ENCODE measurements around the gene PID1. TPM values are rescaled to one million over a fixed set of nuclear protein-coding genes. Genes with fewer than 3 reads are reported as not detected.

PID1 gene
- total RNA-seq, 4 donors from 2014 or later, result 1.0 to 33.0 (median 8.4) TPM

DNA sequence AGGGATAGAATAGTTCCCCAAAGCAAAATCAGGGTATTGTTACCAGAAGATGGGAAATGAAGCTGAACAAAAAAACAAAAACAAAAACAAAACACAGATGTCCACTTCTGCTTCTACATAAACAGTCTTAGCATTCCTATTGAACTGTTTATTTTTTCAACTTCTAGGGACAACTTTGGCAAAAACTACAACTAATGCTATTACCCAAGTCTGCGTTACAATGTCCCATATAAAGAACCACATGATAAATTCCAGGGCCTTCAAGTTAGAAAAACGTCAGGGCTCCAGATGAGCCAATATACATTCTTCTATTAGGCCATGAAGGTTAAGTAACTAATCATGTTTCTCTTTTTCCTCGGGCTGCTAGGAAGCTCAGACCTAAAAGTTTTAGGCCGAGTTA, 16.9 kb downstream of the PID1 start:
- TF ChIP-seq, protein P1, sequence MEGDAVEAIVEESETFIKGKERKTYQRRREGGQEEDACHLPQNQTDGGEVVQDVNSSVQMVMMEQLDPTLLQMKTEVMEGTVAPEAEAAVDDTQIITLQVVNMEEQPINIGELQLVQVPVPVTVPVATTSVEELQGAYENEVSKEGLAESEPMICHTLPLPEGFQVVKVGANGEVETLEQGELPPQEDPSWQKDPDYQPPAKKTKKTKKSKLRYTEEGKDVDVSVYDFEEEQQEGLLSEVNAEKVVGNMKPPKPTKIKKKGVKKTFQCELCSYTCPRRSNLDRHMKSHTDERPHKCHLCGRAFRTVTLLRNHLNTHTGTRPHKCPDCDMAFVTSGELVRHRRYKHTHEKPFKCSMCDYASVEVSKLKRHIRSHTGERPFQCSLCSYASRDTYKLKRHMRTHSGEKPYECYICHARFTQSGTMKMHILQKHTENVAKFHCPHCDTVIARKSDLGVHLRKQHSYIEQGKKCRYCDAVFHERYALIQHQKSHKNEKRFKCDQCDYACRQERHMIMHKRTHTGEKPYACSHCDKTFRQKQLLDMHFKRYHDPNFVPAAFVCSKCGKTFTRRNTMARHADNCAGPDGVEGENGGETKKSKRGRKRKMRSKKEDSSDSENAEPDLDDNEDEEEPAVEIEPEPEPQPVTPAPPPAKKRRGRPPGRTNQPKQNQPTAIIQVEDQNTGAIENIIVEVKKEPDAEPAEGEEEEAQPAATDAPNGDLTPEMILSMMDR (IDR thresholded peaks at IDR 0.05), result no peak
- TF ChIP-seq POLR2A (IDR thresholded peaks at IDR 0.05), result no peak
- WGBS, 2 donors, result 44 to 59% methylated on average over 4 of the region's 4 CpGs
- intact Hi-C loops (cut with DNase I), result no loop called here
- Histone ChIP-seq H3K27me3 (no peaks in the 10 kb centered on the region), H3K36me3 (no peaks in the 10 kb centered on the region), H3K4me1 (no peaks in the 10 kb centered on the region), H3K4me3 (no peak overlapping the region), H3K27ac (peak overlapping the region in 1 of 4 donors; percentile 18), H3K9me3 (no peaks in the 10 kb centered on the region)
- no peak for DNase-seq

DNA sequence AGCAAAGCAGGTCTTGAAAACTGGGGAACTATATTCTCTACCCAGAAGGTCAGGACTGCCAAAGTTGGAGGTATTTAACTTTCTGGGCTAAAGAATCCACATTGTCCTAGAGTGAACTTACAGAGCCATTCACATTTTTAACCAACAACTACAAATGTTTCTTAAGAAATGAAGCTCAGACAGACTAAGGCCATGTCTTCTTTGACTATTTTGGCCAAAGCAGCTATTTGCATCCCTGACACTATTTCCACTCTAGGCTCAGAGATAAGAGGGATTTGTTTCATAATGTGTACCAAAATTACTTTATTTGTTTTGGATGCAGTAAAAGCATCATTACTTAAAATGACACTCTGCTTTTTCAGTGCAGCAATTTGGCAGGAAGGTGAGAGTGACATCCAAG, 18.1 kb downstream of the PID1 start:
- DNase-seq, result no peak
- Histone ChIP-seq H3K36me3 (no peaks in the 10 kb centered on the region), H3K4me3 (no peak overlapping the region), H3K4me1 (no peaks in the 10 kb centered on the region), H3K27ac (peak overlapping the region in 2 of 4 donors; percentile 3 to 18), H3K9me3 (no peaks in the 10 kb centered on the region), H3K27me3 (no peaks in the 10 kb centered on the region)
- intact Hi-C loops (cut with DNase I), result no loop called here
- TF ChIP-seq, protein P1 (IDR thresholded peaks at IDR 0.05), result no peak
- TF ChIP-seq POLR2A (IDR thresholded peaks at IDR 0.05), result no peak

DNA sequence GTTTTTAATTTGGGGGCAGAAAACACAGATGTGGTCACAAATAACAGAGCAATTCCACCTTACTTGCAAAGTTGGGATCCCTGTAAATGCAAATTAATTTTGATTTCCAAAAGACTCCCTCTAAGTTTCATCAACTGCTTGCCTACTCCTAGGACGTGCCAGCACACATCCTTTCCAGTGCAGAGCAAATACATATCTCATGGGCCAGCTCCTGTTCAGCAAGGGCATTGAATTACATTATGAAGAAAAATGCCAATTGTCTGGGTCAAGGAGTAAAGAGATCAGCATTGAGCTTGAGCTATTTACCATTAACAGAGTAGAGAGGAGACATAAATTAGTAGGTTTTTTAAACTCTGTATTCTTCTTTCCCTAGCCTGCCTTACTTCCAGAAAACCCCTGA, 18.8 kb downstream of the PID1 start:
- no peaks in the 10 kb centered on the region for H3K36me3 ChIP-seq
- no peaks in the 10 kb centered on the region for H3K9me3 ChIP-seq
- H3K4me3 ChIP-seq, result no peak overlapping the region
- no peak overlapping the region for H3K27ac ChIP-seq
- intact Hi-C loops (cut with DNase I), result no loop called here
- TF ChIP-seq, protein P1 (IDR thresholded peaks at IDR 0.05), result no peak
- TF ChIP-seq POLR2A (IDR thresholded peaks at IDR 0.05), result no peak
- WGBS, 2 donors, result 7 to 17% methylated on average over 1 of the region's 1 CpG
- no peaks in the 10 kb centered on the region for H3K4me1 ChIP-seq
- DNase-seq, result no peak
- H3K27me3 ChIP-seq, result no peaks in the 10 kb centered on the region

DNA sequence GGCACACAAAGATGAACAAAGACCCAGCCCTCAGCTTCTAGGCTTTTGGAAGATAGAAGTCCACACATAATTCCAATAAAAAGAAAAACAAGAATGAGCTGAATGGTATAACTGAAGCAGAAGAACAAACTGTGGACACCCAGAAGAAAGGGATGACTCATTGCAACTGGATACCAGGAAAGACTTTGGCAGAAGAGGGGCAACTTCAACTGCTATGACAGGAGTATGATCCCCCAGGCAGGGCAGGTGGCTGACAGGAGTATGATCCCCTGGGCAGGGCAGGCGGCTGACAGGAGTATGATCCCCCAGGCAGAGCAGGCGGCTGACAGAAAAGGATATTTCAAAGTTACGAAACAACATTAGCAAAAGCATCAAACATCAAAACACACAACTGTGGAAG, 21.6 kb downstream of the PID1 start:
- Histone ChIP-seq H3K4me3 (no peak overlapping the region), H3K4me1 (no peaks in the 10 kb centered on the region), H3K9me3 (no peaks in the 10 kb centered on the region), H3K27ac (no peak overlapping the region), H3K36me3 (no peaks in the 10 kb centered on the region), H3K27me3 (no peaks in the 10 kb centered on the region)
- 79 to 80% methylated on average over 3 of the region's 3 CpGs for WGBS, 2 donors
- intact Hi-C loops (cut with DNase I), result no loop called here
- no peak for DNase-seq
- no peak for TF ChIP-seq POLR2A (IDR thresholded peaks at IDR 0.05)
- TF ChIP-seq, protein P1 (IDR thresholded peaks at IDR 0.05), result no peak

DNA sequence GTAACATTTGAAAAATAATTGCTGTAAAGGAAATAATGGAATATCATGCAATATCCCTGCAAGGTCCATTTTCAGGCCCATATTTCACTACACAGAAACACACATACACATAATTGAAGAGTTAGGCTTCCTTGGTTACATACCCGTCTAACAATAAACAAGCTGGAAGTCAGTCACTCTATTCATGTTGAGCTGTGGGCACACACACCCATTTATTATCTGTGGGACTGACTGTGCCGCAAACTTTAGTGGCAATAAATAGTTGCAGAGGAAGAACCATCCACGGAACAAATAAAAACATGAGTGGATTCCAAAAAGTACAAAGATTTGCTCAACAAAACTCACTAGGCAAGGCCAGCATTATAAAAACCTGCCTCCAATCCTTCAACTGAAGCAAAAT, 24.8 kb downstream of the PID1 start:
- intact Hi-C loops (cut with DNase I), result no loop called here
- Histone ChIP-seq H3K27me3 (no peaks in the 10 kb centered on the region), H3K4me1 (no peaks in the 10 kb centered on the region), H3K36me3 (no peaks in the 10 kb centered on the region), H3K4me3 (no peak overlapping the region), H3K9me3 (peaks cover 0 to 12% (median 0%) of the 10 kb centered on the region in 3 donors), H3K27ac (no peak overlapping the region)
- no peak for DNase-seq
- no peak for TF ChIP-seq POLR2A (IDR thresholded peaks at IDR 0.05)
- TF ChIP-seq, protein P1 (IDR thresholded peaks at IDR 0.05), result no peak
- WGBS, 2 donors, result 61 to 74% methylated on average over 3 of the region's 3 CpGs

Data from esophagus squamous epithelium (tissue), 5 donors.